GM23338 (cell line): Measurements from ENCODE around the gene PDXK. TPM values are rescaled to one million over a fixed set of nuclear protein-coding genes. Genes with fewer than 3 reads are reported as not detected.

ENCODE experiments used
- ATAC-seq: fragments of 200-7000 bp; cut with Tn5 transposase; 3 replicates; pipeline ENCODE4 v1.9.1; 2020
- DNase-seq: peaks from one replicate; pipeline ENCODE4 v3.0.0-alpha.2; 2015; ENCODE audit warnings: low spot score
- H2AFZ ChIP-seq: fragments of 200-600 bp; sonication (generic); 2 replicates; pipeline ENCODE4 v1.8.0; 2016; ENCODE audit warnings: antibody characterized with exemption, mild to moderate bottlenecking, moderate library complexity
- H3F3A ChIP-seq: fragments of 200-600 bp; sonication (generic); replicated peaks from 2 replicates; pipeline ENCODE4 v1.8.0; 2017; ENCODE audit warnings: antibody characterized with exemption, mixed run types, low read depth
- H3K27ac ChIP-seq: fragments of 200-600 bp; sonication (generic); 2 replicates; pipeline ENCODE4 v1.6.1; 2016; ENCODE audit warnings: low read depth
- H3K27me3 ChIP-seq: fragments of 200-600 bp; sonication (generic); 2 replicates; pipeline ENCODE4 v1.8.0; 2016; ENCODE audit warnings: mild to moderate bottlenecking, mixed run types, moderate library complexity; ENCODE audit not compliant: insufficient read depth
- H3K36me3 ChIP-seq: fragments of 200-600 bp; sonication (generic); 2 replicates; pipeline ENCODE4 v1.8.0; 2016; ENCODE audit warnings: mild to moderate bottlenecking; ENCODE audit not compliant: insufficient read depth
- H3K4me1 ChIP-seq: fragments of 200-600 bp; sonication (generic); 2 replicates; pipeline ENCODE4 v1.8.0; 2016; ENCODE audit warnings: mild to moderate bottlenecking, moderate library complexity; ENCODE audit not compliant: insufficient read depth
- H3K4me2 ChIP-seq: fragments of 200-600 bp; sonication (generic); 2 replicates; pipeline ENCODE4 v1.7.1; 2017; ENCODE audit warnings: mixed run types
- H3K4me3 ChIP-seq: fragments of 200-600 bp; sonication (generic); 2 replicates; pipeline ENCODE4 v1.6.1; 2016; ENCODE audit warnings: mixed run types
- H3K79me2 ChIP-seq: fragments of 200-600 bp; sonication (generic); replicated peaks from 2 replicates; pipeline ENCODE4 v1.8.0; 2017; ENCODE audit warnings: mild to moderate bottlenecking; ENCODE audit not compliant: insufficient read depth
- H3K9me2 ChIP-seq: fragments of 200-600 bp; sonication (generic); 2 replicates; pipeline ENCODE4 v1.8.0; 2017; ENCODE audit not compliant: insufficient read depth
- H4K20me1 ChIP-seq: fragments of 200-600 bp; sonication (generic); replicated peaks from 2 replicates; pipeline ENCODE4 v1.8.0; 2017; ENCODE audit warnings: mild to moderate bottlenecking; ENCODE audit not compliant: insufficient read depth
- H3K27ac Mint-ChIP-seq: 2 replicates; pipeline ENCODE4 v1.8.0; 2020; ENCODE audit warnings: inconsistent platforms, mild to moderate bottlenecking, moderate library complexity, mixed read lengths
- H3K27me3 Mint-ChIP-seq: 3 replicates; pipeline ENCODE4 v1.8.0; 2022; ENCODE audit warnings: low read depth, mild to moderate bottlenecking, moderate library complexity, mixed read lengths, inconsistent platforms; ENCODE audit not compliant: insufficient read depth, poor library complexity
- H3K36me3 Mint-ChIP-seq: 3 replicates; pipeline ENCODE4 v1.8.0; 2021; ENCODE audit warnings: low read depth, mild to moderate bottlenecking, inconsistent platforms, moderate library complexity, mixed read lengths
- H3K4me1 Mint-ChIP-seq: 3 replicates; pipeline ENCODE4 v1.8.0; 2020; ENCODE audit warnings: mild to moderate bottlenecking, inconsistent platforms, mixed read lengths
- H3K4me3 Mint-ChIP-seq: 3 replicates; pipeline ENCODE4 v1.8.0; 2021; ENCODE audit warnings: moderate library complexity, mild to moderate bottlenecking, inconsistent platforms, mixed read lengths
- H3K9me3 Mint-ChIP-seq: 3 replicates; pipeline ENCODE4 v1.8.0; 2020; ENCODE audit warnings: moderate library complexity, mild to moderate bottlenecking, inconsistent platforms, mixed read lengths
- CREB1 ChIP-seq: fragments of 250-450 bp; sonication (Bioruptor Pico); IDR thresholded peaks from 2 replicates; pipeline ENCODE4 v1.5.0; 2020; ENCODE audit warnings: low read depth, mild to moderate bottlenecking, moderate library complexity
- EZH2 ChIP-seq: fragments of 200-600 bp; sonication (generic); IDR thresholded peaks from one replicate; pipeline ENCODE4 v1.8.0; 2017; ENCODE audit warnings: antibody characterized with exemption, mild to moderate bottlenecking, low read depth; ENCODE audit not compliant: unreplicated experiment
- EZH2phosphoT487 ChIP-seq: fragments of 200-600 bp; sonication (generic); IDR thresholded peaks from one replicate; pipeline ENCODE4 v1.8.1; 2018; ENCODE audit warnings: antibody characterized with exemption; ENCODE audit not compliant: unreplicated experiment
- JUNB ChIP-seq: IDR thresholded peaks from one replicate; pipeline ENCODE4 v1.6.1; 2016; ENCODE audit warnings: antibody characterized with exemption; ENCODE audit not compliant: unreplicated experiment
- NANOG ChIP-seq: IDR thresholded peaks from 2 replicates; pipeline ENCODE4 v1.6.1; 2016; ENCODE audit warnings: antibody characterized with exemption, borderline replicate concordance
- STAT1 ChIP-seq: IDR thresholded peaks from one replicate; pipeline ENCODE4 v1.6.1; 2016; ENCODE audit warnings: antibody characterized with exemption; ENCODE audit not compliant: unreplicated experiment
- ZNF114 ChIP-seq: fragments of 250-450 bp; sonication (Bioruptor Pico); IDR thresholded peaks from 2 replicates; pipeline ENCODE4 v1.5.0; 2020; ENCODE audit warnings: mild to moderate bottlenecking, moderate library complexity
- polyA plus RNA-seq: library from polyadenylated mRNA; unstranded; fragments of >200 nt; fragmentation: Nextera tagmentation; extraction: Ambion mirVana; gene quantifications from 2 replicates; pipeline ENCODE4 v1.2.1, GENCODE V29; 2016
- total RNA-seq: library from RNA; depleted of rRNA; stranded (reverse); fragments of >200 nt; shearing (Covaris generic); gene quantifications from 2 replicates; pipeline ENCODE4 v1.2.3, GENCODE V29; 2014
- TF ChIP-seq, protein P1 (sequence below): IDR thresholded peaks from one replicate; pipeline ENCODE4 v1.6.1; 2018; ENCODE audit warnings: antibody characterized with exemption; ENCODE audit not compliant: unreplicated experiment
- TF ChIP-seq, protein P2 (sequence below): IDR thresholded peaks from 2 replicates; pipeline ENCODE4 v1.6.1; 2016; ENCODE audit warnings: antibody characterized with exemption

PDXK gene
- total and polyA plus RNA-seq, 2 experiments from 2014 or later, result 53.2 to 66.3 TPM

DNA sequence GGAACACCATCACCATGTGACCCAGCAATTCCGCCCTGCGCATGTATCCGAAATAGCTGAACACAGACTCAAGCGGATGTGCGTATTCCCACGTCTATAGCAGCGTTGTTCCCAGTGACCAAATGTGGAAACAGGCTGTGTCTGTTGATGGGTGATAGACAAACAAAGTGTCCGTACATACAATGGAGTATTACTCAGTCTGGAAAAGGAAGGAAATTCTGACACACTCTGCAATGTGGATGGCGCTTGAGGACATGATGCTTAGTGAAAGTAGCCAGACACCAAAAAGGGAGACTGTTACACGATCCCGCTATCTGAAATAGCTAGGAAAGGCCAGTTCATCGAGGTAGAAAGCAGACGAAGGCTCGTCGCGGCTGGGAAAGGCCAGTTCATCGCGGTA is 25.8 kb downstream of the PDXK start (continued):
- TF ChIP-seq, protein P1, sequence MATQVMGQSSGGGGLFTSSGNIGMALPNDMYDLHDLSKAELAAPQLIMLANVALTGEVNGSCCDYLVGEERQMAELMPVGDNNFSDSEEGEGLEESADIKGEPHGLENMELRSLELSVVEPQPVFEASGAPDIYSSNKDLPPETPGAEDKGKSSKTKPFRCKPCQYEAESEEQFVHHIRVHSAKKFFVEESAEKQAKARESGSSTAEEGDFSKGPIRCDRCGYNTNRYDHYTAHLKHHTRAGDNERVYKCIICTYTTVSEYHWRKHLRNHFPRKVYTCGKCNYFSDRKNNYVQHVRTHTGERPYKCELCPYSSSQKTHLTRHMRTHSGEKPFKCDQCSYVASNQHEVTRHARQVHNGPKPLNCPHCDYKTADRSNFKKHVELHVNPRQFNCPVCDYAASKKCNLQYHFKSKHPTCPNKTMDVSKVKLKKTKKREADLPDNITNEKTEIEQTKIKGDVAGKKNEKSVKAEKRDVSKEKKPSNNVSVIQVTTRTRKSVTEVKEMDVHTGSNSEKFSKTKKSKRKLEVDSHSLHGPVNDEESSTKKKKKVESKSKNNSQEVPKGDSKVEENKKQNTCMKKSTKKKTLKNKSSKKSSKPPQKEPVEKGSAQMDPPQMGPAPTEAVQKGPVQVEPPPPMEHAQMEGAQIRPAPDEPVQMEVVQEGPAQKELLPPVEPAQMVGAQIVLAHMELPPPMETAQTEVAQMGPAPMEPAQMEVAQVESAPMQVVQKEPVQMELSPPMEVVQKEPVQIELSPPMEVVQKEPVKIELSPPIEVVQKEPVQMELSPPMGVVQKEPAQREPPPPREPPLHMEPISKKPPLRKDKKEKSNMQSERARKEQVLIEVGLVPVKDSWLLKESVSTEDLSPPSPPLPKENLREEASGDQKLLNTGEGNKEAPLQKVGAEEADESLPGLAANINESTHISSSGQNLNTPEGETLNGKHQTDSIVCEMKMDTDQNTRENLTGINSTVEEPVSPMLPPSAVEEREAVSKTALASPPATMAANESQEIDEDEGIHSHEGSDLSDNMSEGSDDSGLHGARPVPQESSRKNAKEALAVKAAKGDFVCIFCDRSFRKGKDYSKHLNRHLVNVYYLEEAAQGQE, result no peak
- TF ChIP-seq, protein P2, sequence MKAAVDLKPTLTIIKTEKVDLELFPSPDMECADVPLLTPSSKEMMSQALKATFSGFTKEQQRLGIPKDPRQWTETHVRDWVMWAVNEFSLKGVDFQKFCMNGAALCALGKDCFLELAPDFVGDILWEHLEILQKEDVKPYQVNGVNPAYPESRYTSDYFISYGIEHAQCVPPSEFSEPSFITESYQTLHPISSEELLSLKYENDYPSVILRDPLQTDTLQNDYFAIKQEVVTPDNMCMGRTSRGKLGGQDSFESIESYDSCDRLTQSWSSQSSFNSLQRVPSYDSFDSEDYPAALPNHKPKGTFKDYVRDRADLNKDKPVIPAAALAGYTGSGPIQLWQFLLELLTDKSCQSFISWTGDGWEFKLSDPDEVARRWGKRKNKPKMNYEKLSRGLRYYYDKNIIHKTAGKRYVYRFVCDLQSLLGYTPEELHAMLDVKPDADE, result no peak
- TF ChIP-seq ZNF114, result no peak

DNA sequence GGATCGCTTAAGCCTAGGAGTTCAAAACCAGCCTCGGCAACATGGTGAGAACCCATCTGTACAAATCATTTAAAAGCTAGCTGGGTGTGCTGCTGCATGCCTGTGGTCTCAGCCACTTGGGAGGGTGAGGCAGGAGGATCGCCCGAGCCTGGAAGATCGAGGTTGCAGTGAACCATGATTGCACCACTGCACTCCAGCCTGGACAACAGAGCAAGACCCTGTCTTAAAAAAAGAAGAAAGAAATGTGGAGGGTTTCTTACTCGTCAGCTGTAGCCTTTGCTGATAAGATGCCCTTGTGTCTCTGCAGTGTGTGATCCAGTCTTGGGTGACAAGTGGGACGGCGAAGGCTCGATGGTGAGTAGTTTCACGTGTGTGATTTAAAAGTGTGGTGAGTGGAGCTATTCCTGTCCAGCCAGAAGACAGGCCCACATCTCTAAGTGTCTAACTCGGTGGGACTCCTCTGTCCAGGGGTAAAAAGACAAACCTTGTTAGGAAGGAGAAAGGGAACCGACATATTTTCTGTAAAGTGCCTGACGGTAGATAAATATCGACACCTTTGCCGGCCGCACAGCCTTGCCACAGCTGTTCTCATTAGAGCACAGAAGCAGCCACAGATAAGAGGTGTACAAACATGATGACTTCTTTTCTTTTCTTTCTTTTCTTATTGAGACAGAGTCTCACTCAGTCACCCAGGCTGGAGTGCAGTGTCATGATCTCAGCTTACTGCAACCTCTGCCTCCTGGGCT is 27.0 kb downstream of the PDXK start:
- DNase-seq (no peak), ATAC-seq (no peak)
- Mint-ChIP-seq H3K9me3 (no peaks in the 10 kb centered on the region), H3K27me3 (peaks cover 7% of the 10 kb centered on the region), H3K36me3 (peaks cover 32% of the 10 kb centered on the region), H3K4me3 (no peak overlapping the region), H3K27ac (no peak overlapping the region), H3K4me1 (peaks cover 2% of the 10 kb centered on the region; the same call in 1 of the 3 replicates)
- Histone ChIP-seq H3F3A (no peaks in the 10 kb centered on the region; the same call in 1 of the 2 replicates), H4K20me1 (peaks cover 4% of the 10 kb centered on the region; the same call in 1 of the 2 replicates), H3K27me3 (no peaks in the 10 kb centered on the region), H3K27ac (no peak overlapping the region), H3K4me1 (no peaks in the 10 kb centered on the region), H3K36me3 (no peaks in the 10 kb centered on the region), H3K4me2 (no peak overlapping the region), H3K9me2 (no peaks in the 10 kb centered on the region), H2AFZ (no peak overlapping the region), H3K79me2 (no peaks in the 10 kb centered on the region), H3K4me3 (no peak overlapping the region)
- TF ChIP-seq STAT1 (no peak), EZH2phosphoT487 (no peak), ZNF114 (no peak), JUNB (no peak), EZH2 (no peak), CREB1 (CRISPR knock-in tag) (no peak), NANOG (no peak)
- TF ChIP-seq, protein P1, result no peak
- TF ChIP-seq, protein P2, result no peak
